ENCODE data around the gene ACBD6.
"Not testable (repeated sequence)": the region's sequence is repeated elsewhere in the genome, so short reads cannot be mapped to it uniquely, and the experiment has no call there.

Gene ACBD6

DNA sequence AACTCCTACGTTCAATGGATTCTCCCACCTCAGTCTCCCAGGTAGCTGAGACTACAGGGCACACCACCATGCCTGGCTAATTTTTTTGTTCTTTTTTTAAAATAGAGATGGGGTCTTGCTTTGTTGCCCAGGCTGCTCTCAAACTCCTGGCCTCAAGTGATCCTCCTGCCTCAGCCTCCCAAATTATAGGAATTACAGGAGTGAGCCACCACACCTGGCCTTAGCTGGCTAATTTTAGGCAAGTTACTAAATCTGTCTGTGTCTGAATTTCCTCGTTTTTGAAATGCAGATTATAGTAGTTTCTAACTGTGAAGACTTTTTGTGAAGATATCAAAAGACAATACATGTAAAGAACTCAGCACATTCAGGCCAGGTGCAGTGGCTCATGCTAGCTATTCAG is 13.7 kb downstream of the ACBD6 start:
- no peak for DNase-seq

DNA sequence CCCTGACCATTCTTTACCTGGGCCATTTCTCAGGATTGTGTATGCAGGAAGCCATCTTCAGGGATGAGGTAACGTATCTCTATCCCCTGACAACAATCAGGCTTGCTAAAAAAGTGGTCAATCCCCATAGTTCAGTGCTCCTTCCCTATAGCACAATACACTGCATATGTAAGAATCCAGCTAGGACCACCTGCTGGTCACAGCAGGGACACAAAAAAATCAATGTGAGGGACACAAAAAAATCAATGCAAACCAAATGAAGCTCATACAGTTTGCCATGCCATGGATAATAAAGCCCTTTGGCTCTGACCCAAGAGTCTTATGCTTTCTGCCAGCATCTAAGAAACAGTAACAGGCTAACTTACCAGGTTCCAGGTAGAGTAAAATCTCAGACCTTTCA is 16.3 kb downstream of the ACBD6 start:
- DNase-seq, result no peak

DNA sequence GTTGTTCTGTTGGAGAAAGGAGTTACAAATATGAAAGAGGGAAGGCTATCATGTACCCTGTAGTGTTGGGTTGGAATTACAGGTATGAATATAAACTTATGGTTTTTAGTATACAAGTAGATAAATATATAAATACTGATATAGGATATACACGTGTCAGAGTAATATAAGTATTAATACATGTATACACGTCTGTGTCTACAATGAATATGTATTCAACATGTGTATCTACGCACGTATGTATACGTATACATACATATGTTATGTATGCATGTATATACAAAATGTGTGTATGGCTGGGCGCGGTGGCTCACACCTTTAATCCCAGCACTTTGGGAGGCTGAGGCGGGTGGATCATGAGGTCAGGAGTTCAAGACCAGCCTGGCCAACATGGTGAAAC is 17.9 kb downstream of the ACBD6 start:
- no peak for DNase-seq

DNA sequence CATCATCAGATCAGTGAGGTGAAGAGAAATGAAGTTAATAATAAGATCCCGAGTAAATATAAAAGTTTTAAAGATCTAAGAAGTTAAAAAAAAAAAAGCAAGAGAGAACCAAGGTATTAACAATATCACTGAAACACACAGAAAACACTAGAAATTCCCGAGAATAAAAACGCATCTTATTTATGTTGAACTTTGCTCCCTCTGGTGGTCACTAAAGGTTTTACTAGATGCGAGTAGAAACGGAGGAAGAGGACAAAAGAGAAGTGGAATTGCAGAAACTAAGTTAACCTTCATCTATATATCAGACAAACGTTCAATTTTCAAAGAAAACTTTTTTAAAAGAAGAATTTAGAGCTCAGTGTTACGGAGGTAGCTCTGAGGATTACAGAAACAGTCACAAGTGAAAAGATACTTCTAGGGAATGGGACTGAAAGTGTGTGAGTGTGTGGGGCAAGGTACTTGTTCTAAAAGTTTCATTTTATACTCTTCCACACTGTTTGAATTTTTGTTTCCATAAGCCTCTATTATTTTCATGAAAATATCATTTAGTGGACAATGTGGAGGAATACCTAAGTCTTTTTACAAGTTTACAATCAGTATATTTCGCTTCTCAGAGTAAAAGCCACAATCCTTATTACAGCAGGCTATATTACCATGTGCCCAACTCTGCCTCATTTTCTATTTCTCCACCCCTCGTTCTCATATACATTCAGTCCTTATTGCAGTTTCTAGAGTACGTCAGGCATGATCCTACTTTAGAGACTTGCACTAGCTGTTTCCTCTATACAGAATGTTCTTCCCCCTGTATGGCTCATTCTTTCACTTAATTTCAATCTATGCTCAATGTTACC is 19.7 kb downstream of the ACBD6 start:
- DNase-seq, result no peak

DNA sequence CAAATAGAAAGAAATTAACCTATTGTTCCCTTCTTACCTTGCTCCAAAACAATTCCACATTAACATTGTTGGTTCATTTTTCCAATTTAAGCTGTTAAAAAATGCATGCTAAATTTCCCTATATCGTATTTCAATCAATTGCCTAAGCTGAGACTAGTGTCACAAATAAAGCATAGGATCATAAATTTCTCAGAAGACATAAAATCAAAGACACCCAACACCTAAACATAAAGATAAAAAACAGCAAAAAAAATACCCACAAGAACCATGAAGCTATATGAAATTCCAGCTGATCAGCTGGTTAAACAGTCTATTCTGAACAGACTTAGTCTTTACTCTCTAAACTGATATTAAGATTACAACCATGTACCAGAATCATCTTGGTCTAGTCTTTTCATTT is 32.3 kb downstream of the ACBD6 start:
- DNase-seq, result no peak

DNA sequence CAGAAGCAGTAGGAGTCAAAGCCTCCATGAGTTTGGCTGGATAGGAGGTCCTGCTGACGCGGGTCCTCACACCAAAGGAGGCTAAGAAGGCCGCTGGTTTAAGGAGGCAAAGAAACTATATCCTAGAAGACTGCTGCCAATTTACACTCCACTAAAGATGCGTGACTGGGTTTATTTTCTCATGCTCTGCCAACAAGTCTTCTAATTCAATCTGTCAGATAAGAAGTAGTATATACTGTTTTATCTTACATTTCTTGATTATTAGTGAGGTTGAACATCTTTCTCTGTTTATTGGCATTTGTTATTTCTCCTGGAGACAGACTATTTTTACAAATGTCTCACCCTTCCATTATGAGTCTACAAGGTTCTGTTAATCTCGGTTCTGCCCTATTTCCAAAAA is 34.1 kb downstream of the ACBD6 start:
- no peak for DNase-seq

DNA sequence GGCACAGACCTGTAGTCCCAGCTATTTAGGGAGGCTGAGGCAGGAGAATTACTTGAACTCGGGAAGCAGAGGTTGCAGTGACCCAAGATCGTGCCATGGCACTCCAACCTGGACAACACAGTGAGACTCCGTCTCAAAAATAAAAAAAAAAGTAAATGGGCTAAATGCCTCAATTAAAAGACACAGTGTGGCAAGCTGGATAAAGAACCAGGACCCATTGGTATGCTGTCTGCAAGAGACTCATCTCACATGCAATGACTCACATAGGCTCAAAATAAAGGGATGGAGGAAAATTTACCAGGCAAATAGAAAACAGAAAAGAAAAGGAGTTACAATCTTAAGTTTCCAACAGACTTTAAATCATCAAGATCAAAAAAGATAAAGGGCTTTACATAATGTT is 40.3 kb downstream of the ACBD6 start:
- no peak for DNase-seq

DNA sequence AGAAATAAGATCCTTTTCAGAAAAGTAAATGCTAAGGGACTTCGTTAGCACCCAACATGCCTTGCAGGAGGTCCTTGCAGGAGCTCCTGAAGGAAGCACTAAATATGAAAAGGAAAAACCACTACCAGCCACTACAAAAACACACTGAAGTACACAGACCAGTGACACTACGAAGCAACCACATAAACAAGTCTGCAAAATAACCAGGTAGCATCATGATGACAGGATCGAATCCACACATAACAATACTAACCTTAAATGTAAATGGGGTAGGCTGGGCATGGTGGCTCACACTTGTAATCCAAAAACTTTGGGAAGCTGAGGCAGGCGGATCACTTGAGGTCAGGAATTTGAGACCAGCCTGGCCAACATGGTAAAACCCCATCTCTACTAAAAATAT is 40.7 kb downstream of the ACBD6 start:
- not testable (repeated sequence) for DNase-seq

DNA sequence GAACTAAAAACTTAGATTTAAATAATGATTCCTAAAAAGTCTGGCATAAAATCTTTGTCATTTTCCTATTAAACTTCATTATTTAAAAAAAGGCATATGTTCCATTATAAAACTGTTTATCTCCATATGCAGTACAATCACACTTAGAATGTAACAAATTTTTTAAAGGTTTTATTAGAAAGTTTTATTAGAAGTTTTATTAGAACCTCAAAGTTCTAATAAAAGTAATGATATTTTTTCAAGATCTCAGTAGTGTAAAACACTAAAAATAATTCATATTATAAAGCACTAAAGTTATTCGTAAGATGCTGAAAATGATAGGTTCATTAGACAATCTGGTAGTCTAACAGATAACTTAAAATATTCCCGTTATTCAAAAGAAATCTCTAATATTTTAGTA is 43.6 kb downstream of the ACBD6 start:
- DNase-seq, result no peak

DNA sequence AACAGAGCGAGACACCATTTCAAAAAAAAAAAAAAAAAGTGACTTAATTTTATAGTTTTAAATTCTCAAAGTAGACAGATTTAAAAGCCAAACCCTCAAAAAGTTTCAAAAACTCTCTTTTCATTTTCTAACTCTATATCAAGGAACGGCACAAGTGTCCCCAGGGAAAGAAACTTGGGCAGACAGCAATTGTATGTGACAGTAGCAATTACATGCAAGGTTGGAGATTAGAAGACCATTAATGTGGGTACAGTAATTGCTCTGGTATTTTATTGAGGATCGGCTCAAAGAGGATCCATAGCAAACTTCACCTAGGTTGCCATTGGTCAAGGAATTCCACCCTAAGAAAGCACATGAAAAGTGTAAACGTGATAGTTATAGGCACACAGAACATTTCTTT is 46.2 kb downstream of the ACBD6 start:
- no peak for DNase-seq

DNA sequence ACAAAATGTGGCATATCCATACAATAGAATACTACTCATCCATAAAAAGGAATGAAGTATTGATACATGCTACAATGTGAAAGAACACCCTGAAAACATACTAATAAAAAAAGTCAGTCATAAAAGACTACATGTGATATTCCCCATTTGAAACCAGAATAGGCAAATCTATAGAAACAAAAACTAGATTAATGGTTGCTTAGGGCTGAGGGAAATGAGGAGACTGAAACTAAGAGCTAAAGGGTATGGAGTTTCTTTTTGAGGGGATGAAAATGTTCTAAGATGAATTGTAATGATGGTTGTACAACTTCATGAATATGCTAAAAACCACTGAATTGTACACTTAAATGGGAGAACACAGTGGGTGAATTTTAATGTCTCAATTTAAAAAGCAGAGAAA is 50.9 kb downstream of the ACBD6 start:
- no peak for DNase-seq

DNA sequence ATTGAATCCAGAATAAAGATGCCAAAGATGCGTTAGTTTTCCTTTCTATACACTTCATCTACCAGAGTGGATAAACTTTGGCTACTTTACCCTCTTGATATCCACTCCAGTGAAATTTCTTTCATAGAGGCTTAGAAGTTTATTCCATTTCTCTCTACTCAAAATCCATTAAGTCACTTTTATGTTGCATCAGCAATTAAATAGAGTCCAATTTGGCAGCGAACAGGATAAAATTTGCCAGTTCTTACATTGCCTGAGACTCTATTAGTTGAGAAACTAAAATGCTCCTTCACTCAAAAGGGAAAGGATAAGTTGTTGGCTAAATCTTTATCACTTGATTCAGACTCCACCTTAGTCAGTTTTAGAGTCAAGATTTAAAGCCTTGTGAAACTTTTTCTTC is 57.9 kb downstream of the ACBD6 start:
- DNase-seq, result no peak

DNA sequence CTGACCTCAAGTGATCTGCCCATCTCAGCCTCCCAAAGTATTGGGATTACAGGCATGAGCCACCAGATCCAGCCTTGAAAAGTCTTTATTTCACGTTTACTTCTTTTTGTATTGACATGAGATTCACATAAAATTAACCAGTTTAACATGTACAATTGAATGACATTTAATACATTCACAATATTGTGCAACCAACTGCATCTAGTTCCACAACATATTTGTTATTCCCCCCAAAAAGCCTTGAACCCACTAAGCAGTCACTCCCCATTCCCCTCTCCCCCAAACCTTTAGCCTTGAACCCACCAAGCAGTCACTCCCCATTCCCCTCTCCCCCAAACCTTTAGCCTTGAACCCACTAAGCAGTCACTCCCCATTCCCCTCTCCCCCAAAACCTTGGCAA is 62.0 kb downstream of the ACBD6 start:
- DNase-seq, result no peak

DNA sequence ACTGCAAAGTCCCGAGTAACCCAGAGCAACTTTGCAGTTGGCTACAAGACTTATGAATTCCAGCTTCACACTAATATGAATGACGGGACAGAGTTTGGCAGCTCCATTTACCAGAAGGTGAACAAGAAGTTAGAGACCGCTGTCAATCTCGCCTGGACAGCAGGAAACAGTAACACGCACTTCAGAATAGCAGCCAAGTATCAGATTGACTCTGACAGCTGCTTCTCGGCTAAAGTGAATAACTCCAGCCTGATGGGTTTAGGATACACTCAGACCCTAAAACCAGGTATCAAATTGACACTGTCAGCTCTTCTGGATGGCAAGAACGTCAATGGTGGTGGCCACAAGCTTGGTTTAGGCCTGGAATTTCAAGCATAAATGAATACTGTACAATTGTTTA is 66.8 kb downstream of the ACBD6 start:
- no peak for DNase-seq

DNA sequence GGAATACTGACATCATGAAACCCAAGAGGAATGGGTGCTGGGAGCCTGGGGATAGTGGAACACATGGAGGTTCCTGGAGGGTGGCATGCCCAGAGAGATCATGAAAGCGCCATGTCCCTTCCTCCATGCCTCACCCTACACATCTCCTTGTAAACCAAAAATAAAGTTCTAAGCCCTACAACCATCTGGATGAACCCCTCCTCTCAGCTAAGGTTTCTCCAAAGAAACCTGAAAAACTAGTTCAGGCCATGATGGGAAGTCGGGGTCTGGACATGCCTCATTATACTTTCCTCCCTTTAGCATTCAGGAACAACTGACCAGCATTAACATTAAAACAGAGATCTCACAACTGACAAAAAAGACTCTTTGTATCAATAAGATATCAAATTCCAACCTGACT is 68.5 kb downstream of the ACBD6 start:
- DNase-seq, result no peak

DNA sequence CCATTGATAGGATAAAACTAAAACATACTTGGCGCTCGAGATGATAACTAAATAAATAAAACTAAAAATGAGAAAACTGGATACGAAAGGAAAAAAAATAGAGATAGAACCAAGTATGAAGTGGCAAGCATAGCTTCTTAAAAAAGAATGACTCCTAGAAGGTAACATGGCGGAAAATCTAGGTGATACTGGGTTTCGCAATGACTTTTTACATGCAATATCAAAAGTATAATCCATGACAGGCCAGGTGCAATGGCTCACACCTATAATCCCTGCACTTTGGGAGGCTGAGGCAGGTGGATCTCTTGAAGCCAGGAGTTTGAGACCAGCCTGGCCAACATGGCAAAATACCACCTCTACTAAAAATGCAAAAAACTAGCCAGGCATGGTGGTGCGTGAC is 70.7 kb downstream of the ACBD6 start:
- no peak for DNase-seq

DNA sequence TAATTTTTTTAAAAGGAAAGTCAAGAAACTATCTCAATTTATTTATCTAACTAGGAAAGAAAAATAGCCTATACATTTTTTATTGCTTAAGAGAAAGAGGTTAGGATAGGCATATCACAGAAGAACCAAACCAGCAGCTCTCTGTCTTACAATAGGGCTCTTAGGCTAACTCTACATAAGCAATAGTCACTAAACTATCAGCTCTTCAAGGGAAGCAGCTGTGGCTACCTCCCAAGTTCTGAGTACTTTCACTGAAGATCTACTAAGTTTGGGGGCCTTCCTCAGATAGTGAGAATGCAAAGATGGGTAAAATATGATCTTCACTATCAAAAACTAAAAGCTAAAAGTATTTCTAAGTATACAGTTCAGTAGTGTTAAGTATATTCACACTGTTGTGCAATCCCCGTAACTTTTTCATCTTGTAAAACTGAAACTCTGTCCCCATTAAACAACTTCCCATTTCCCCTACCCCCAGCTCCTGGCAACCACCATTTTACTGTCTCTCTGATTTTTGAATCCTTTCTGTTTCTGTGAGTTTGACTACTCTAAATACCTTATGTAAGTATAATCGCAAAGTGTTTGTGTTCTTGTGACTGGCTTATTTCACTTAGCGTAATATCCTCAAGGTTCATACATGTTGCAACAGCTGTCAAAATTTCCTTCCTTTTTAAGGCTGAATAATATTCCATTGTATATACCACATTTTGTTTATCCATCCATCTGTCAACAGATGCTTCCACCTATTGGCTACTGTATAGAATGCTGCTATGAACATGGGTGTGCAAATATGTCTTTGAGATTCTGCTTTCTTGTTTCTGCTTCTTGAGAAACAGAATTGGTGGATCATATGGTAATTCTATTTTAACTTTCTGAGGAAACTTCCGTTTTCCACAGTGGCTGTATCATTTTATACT is 73.3 kb downstream of the ACBD6 start:
- DNase-seq, result no peak

DNA sequence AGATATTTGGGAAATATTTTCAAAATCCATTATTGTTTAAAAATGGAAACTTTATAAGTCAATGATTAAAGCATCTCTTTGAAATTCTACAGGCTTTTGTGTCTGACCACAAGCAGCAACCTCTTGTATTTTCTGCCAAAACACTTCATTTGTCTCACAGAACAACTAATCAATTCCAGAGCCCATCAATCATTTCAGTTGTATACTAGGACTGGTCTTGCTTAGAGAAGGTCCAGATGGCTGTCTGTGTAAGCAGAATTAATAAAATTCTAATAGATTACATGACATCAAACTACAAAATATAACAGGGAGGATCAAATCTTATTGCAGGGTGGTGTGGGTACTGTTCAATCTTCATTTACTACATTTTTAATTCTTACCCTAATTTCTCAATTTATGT is 76.4 kb downstream of the ACBD6 start:
- no peak for DNase-seq

DNA sequence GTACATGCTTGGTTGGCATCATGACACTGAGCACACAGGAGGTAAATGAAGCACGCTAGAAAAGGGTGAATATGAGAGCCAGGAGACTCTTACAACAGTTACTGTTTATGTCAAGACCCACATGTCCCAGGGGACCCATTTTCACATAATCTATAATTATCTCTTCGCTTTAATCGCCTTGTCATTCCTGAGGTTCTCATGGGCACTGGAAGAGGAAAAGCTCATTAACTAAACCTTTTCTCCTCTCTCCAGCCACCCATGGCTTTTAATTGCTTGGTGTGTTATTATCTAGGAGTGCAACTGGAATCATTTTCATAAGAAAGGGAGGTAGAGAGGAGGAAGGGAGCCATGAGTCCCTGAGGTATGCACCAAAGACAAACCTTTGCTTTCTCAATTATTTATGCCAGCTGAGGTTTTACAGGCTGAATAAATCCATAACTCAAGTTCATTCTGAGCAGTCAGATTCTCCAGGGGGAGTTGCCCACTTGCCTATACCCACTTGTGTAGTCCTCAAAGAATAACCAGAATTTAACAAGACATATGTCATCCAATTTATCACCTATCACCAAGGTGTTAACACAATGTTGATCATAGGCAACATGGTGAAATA is 77.4 kb downstream of the ACBD6 start:
- peak; percentile 87 for DNase-seq

DNA sequence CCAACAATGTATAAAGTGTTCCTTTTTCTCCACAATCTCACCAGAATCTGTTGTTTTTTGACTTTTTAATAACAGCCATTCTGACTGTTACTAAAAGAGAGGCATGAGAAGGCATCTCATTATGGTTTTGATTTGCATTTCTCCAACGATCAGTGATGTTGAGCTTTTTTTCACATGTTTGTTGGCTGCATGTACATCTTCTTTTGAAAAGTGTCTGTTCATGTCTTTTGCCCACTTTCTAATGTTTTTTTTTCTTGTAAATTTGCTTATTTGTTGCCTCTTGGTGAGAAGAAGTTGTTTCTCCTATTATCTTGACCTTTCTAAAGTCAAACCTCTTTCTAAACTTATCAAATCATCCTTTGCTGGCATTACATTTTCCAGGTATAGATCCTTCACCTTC is 80.8 kb downstream of the ACBD6 start:
- no peak for DNase-seq

DNA sequence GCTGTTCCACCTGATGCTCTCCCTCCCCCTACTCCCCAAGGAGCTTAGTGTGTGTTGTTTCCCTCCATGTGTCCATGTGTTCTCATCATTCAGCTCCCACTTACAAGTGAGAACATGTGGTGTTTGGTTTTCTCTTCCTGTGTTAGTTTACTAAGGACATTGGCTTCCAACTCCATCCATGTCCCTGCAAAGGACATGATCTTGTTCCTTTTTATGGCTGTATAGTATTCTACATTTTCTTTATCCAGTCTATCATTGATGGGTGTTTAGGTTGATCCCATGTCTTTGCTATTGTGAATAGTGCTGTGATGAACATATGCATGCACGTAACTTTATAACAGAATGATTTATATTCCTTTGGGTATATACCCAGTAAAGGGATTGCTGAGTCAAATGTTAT is 81.2 kb downstream of the ACBD6 start:
- not testable (repeated sequence) for DNase-seq

DNA sequence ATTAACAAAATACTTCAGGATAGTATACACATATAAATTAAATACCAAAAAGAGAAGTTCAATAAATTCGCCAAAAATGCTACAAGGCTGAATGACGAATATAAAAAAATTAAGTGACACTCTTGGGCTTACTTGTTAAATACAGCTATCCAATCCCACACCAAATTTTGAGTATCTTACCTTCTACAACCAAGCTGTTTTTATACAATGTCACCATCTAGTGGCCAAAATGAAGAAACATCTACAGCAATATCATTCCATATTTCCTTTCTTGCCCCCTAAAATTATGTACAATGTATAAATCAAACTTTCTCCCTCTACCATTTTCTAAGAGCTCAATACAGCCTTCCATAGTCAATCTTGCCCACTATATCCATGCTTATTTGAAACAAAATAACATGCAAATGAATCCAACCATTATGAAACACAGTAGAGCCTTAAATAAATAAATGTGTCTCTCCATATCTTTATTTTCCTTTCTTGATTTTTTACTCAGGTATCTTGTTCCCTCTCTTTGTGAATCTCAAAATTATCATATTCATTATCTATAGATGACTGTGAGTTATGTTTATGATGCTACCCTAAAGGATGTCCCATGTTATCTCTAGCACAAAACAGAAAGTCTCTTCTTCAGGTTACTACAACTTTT is 86.3 kb downstream of the ACBD6 start:
- DNase-seq, result no peak

DNA sequence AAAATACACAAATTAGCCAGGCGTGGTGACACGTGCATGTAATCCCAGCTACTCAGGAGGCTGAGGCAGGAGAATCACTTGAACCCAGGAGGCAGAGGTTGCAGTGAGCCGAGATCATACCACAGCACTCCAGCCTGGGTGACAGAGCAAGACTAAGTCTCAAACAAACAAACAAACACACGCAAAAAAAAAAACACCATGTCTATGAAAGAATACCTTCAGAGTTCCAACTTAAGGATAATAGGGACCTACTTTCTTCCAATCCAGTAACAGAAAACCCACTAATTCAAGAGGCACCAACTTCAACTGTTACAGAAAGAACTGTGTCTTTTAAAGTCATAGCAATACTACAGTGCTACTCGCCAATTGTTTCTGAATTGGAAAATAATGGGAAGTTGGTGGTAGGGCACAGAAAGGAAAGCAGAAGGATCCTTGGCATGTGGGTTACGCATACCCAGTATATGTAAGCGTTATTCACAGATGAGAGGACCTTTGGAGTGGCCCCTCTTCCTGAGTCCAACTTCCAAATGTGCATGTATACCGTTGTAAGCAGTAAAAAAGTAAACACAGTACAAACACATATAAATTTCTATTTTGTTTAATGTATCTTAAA is 87.0 kb downstream of the ACBD6 start:
- no peak for DNase-seq

Data from NCI-H1417 treated with DMSO at 0.1 percent for 48 hours (cell line).